Mesendoderm (in vitro differentiated cells): ENCODE measurements around the gene SARS2.

Experiments
- DNase-seq: peaks from one replicate; pipeline ENCODE4 v3.0.0; 2013
- H2AK5ac ChIP-seq: 2 replicates; pipeline ENCODE4 v1.6.1; 2013; ENCODE audit warnings: low read length, inconsistent platforms
- H2BK120ac ChIP-seq: 2 replicates; pipeline ENCODE4 v1.6.1; 2013; ENCODE audit warnings: low read depth, mild to moderate bottlenecking, low read length, moderate library complexity, mixed read lengths
- H2BK15ac ChIP-seq: replicated peaks from 2 replicates; pipeline ENCODE4 v1.6.1; 2013; ENCODE audit warnings: low read depth, mild to moderate bottlenecking, moderate library complexity
- H2BK5ac ChIP-seq: 2 replicates; pipeline ENCODE4 v1.6.1; 2013; ENCODE audit warnings: low read length, inconsistent platforms
- H3K18ac ChIP-seq: 2 replicates; pipeline ENCODE4 v1.6.1; 2013; ENCODE audit warnings: mild to moderate bottlenecking, low read length, mixed read lengths
- H3K23ac ChIP-seq: one replicate; pipeline ENCODE4 v1.6.1; 2013; ENCODE audit warnings: low read length
- H3K27ac ChIP-seq: 2 replicates; pipeline ENCODE4 v1.5.1; 2013; ENCODE audit warnings: low read depth, mild to moderate bottlenecking, inconsistent platforms, low read length, moderate library complexity
- H3K27me3 ChIP-seq: 2 replicates; pipeline ENCODE4 v1.6.1; 2013; ENCODE audit warnings: low read length, control low read depth, mild to moderate bottlenecking, inconsistent platforms; ENCODE audit not compliant: insufficient read depth, poor library complexity
- H3K36me3 ChIP-seq: 2 replicates; pipeline ENCODE4 v1.6.1; 2013; ENCODE audit warnings: low read length, inconsistent platforms; ENCODE audit not compliant: control insufficient read depth, insufficient read depth
- H3K4ac ChIP-seq: one replicate; pipeline ENCODE4 v1.6.1; 2013; ENCODE audit warnings: low read depth, mild to moderate bottlenecking, low read length, moderate library complexity
- H3K4me1 ChIP-seq: 2 replicates; pipeline ENCODE4 v1.6.1; 2013; ENCODE audit warnings: low read depth, low read length, inconsistent platforms; ENCODE audit not compliant: control insufficient read depth
- H3K4me2 ChIP-seq: 2 replicates; pipeline ENCODE4 v1.6.1; 2013; ENCODE audit warnings: low read length
- H3K4me3 ChIP-seq: 2 replicates; pipeline ENCODE4 v1.5.1; 2013; ENCODE audit warnings: mild to moderate bottlenecking, low read length
- H3K56ac ChIP-seq: one replicate; pipeline ENCODE4 v1.6.1; 2013; ENCODE audit warnings: low read length
- H3K79me1 ChIP-seq: 2 replicates; pipeline ENCODE4 v1.6.1; 2013; ENCODE audit warnings: low read length, inconsistent platforms
- H3K79me2 ChIP-seq: 2 replicates; pipeline ENCODE4 v1.6.1; 2013; ENCODE audit warnings: mild to moderate bottlenecking, low read length; ENCODE audit not compliant: control insufficient read depth, insufficient read depth
- H3K9ac ChIP-seq: 2 replicates; pipeline ENCODE4 v1.6.1; 2013; ENCODE audit warnings: low read length, inconsistent platforms
- H4K5ac ChIP-seq: one replicate; pipeline ENCODE4 v1.6.1; 2013; ENCODE audit warnings: low read length
- H4K8ac ChIP-seq: one replicate; pipeline ENCODE4 v1.6.1; 2013; ENCODE audit warnings: low read depth, mild to moderate bottlenecking, control low read depth, low read length, moderate library complexity
- WGBS: extraction: QIAGEN DNeasy Blood & Tissue Kit; methylation state at CpG from one replicate; pipeline ENCODE4 v1.1.7; 2013; ENCODE audit warnings: low lambda C conversion rate, missing lambda C conversion rate; ENCODE audit not compliant: insufficient coverage; ENCODE audit errors: extremely low coverage; 5-methylcytosine and 5-hydroxymethylcytosine counted together

Gene SARS2

GRCh38 chr19:38922482-38922881 is 8.1 kb downstream of the SARS2 start:
- no peak overlapping the region for H3K4ac ChIP-seq
- no peaks in the 10 kb centered on the region for H3K4me1 ChIP-seq
- H3K79me1 ChIP-seq, result no peaks in the 10 kb centered on the region
- no CpG with 5 or more reads among the region's 5 CpGs for WGBS
- no peak overlapping the region for H2BK120ac ChIP-seq
- no peaks in the 10 kb centered on the region for H3K79me2 ChIP-seq
- H2BK15ac ChIP-seq, result no peak overlapping the region
- H2BK5ac ChIP-seq, result no peak overlapping the region
- DNase-seq, result no peak
- H3K27ac ChIP-seq, result no peak overlapping the region
- H3K4me3 ChIP-seq, result no peak overlapping the region
- no peak overlapping the region for H2AK5ac ChIP-seq
- no peak overlapping the region for H3K56ac ChIP-seq
- H3K4me2 ChIP-seq, result no peak overlapping the region
- no peak overlapping the region for H4K5ac ChIP-seq
- no peaks in the 10 kb centered on the region for H3K27me3 ChIP-seq
- H3K9ac ChIP-seq, result no peak overlapping the region
- H3K23ac ChIP-seq, result no peak overlapping the region
- peaks cover 9% of the 10 kb centered on the region for H3K36me3 ChIP-seq
- no peak overlapping the region for H3K18ac ChIP-seq
- no peak overlapping the region for H4K8ac ChIP-seq

- Histone ChIP-seq H2BK120ac (no peak overlapping the region), H3K9ac (no peak overlapping the region), H4K5ac (no peak overlapping the region), H3K23ac (no peak overlapping the region), H2BK5ac (no peak overlapping the region), H3K4me3 (no peak overlapping the region), H4K8ac (no peak overlapping the region), H2BK15ac (no peak overlapping the region), H3K4me2 (no peak overlapping the region), H3K4ac (no peak overlapping the region), H3K36me3 (peaks cover 9% of the 10 kb centered on the region), H3K79me2 (no peaks in the 10 kb centered on the region), H2AK5ac (no peak overlapping the region), H3K4me1 (no peaks in the 10 kb centered on the region), H3K79me1 (no peaks in the 10 kb centered on the region), H3K18ac (no peak overlapping the region), H3K27me3 (no peaks in the 10 kb centered on the region), H3K27ac (no peak overlapping the region), H3K56ac (no peak overlapping the region)
- DNase-seq, result no peak
- WGBS, result no CpG with 5 or more reads among the region's 20 CpGs
Measured at GRCh38 chr19:38921420-38922274, 8.9 kb downstream of the SARS2 start.

GRCh38 chr19:38920602-38921419 is 9.8 kb downstream of the SARS2 start:
- Histone ChIP-seq H3K9ac (no peak overlapping the region), H2BK5ac (no peak overlapping the region), H3K4me1 (no peaks in the 10 kb centered on the region), H2BK15ac (no peak overlapping the region), H3K79me2 (no peaks in the 10 kb centered on the region), H3K79me1 (no peaks in the 10 kb centered on the region), H3K18ac (no peak overlapping the region), H4K8ac (no peak overlapping the region), H3K4me2 (no peak overlapping the region), H3K23ac (no peak overlapping the region), H3K56ac (no peak overlapping the region), H3K4ac (no peak overlapping the region), H3K27me3 (no peaks in the 10 kb centered on the region), H2AK5ac (no peak overlapping the region), H4K5ac (no peak overlapping the region), H3K27ac (no peak overlapping the region), H2BK120ac (no peak overlapping the region), H3K4me3 (no peak overlapping the region), H3K36me3 (peaks cover 7% of the 10 kb centered on the region)
- DNase-seq, result no peak
- WGBS, result no CpG with 5 or more reads among the region's 14 CpGs

GRCh38 chr19:38919837-38920601 is 10.5 kb downstream of the SARS2 start:
- Histone ChIP-seq H3K79me1 (no peaks in the 10 kb centered on the region), H3K4me3 (no peak overlapping the region), H2BK15ac (no peak overlapping the region), H4K5ac (no peak overlapping the region), H3K79me2 (no peaks in the 10 kb centered on the region), H3K18ac (no peak overlapping the region), H3K36me3 (peaks cover 4% of the 10 kb centered on the region), H3K27me3 (no peaks in the 10 kb centered on the region), H3K4me2 (no peak overlapping the region), H2BK120ac (no peak overlapping the region), H3K27ac (no peak overlapping the region), H3K56ac (no peak overlapping the region), H2BK5ac (no peak overlapping the region), H4K8ac (no peak overlapping the region), H3K4ac (no peak overlapping the region), H3K9ac (no peak overlapping the region), H2AK5ac (no peak overlapping the region), H3K23ac (no peak overlapping the region), H3K4me1 (no peaks in the 10 kb centered on the region)
- DNase-seq, result no peak
- no CpG with 5 or more reads among the region's 21 CpGs for WGBS

DNA sequence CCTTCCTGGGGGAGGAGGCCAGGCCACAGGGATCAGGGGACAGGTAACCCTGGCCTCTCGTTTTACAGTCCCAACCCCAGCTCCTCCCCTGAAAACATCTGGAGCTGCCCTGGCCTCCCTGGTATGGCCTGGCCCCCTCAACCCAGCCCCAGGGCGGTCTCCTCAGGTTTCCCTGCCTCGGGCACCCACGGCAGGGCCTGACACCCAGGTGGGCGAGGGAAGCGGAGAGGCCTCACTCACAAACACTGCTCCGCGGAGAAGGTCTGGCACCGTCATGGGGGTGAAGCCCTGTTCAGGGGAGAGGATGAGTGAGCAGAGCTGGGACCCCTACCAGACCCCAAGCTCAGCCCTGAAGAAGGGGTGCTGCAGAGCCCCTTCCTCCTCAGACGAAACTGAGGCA is 12.0 kb downstream of the SARS2 start:
- no peak for DNase-seq
- Histone ChIP-seq H3K27me3 (no peaks in the 10 kb centered on the region), H3K18ac (no peak overlapping the region), H2BK5ac (no peak overlapping the region), H3K23ac (no peak overlapping the region), H4K5ac (no peak overlapping the region), H3K4me1 (no peaks in the 10 kb centered on the region), H3K79me1 (no peaks in the 10 kb centered on the region), H3K27ac (no peak overlapping the region), H2BK120ac (no peak overlapping the region), H3K4ac (no peak overlapping the region), H3K9ac (no peak overlapping the region), H2BK15ac (no peak overlapping the region), H2AK5ac (no peak overlapping the region), H3K4me2 (no peak overlapping the region), H3K56ac (no peak overlapping the region), H4K8ac (no peak overlapping the region), H3K4me3 (no peak overlapping the region), H3K79me2 (no peaks in the 10 kb centered on the region), H3K36me3 (peaks cover 2% of the 10 kb centered on the region)
- WGBS, result no CpG with 5 or more reads among the region's 10 CpGs
